HL-60 (cell line): ENCODE results near the gene FTO.

Experiments used
- DNase-seq, 2 experiments: peaks; one replicate each; pipeline ENCODE4 v3.0.0-alpha.2; 2010 to 2020; ENCODE audit warnings: low read depth in 1 of 2, low spot score in 1 of 2
- H3K27ac ChIP-seq: fragments of 250-450 bp; sonication (Bioruptor Pico); replicated peaks from 2 replicates; pipeline ENCODE4 v1.5.1; 2020; ENCODE audit warnings: mild to moderate bottlenecking, moderate library complexity
- H3K27me3 ChIP-seq: fragments of 250-450 bp; sonication (Bioruptor Pico); 2 replicates; pipeline ENCODE4 v1.5.1; 2021; ENCODE audit warnings: mild to moderate bottlenecking, moderate library complexity; ENCODE audit not compliant: insufficient read depth, poor library complexity, severe bottlenecking
- H3K4me3 ChIP-seq: replicated peaks from 2 replicates; pipeline ENCODE4 v1.5.1; 2011; ENCODE audit warnings: mild to moderate bottlenecking, control low read depth, low read length; ENCODE audit not compliant: insufficient read depth
- GABPA ChIP-seq: IDR thresholded peaks from 2 replicates; pipeline ENCODE4 v1.6.1; 2012; ENCODE audit warnings: low read depth
- POLR2AphosphoS5 ChIP-seq: IDR thresholded peaks from 2 replicates; pipeline ENCODE4 v1.6.1; 2012; ENCODE audit warnings: low read depth
- SPI1 ChIP-seq: IDR thresholded peaks from 2 replicates; pipeline ENCODE4 v1.6.1; 2012; ENCODE audit warnings: low read depth, mild to moderate bottlenecking, borderline replicate concordance
- TF ChIP-seq, protein P1 (sequence below): IDR thresholded peaks from 2 replicates; pipeline ENCODE4 v1.6.1; 2012; ENCODE audit warnings: low read depth; ENCODE audit not compliant: insufficient replicate concordance
- TF ChIP-seq, protein P2 (sequence below): IDR thresholded peaks from one replicate; pipeline ENCODE4 v1.5.1; 2011; ENCODE audit warnings: low read length, control low read depth, inconsistent platforms; ENCODE audit not compliant: insufficient read depth

FTO gene

DNA sequence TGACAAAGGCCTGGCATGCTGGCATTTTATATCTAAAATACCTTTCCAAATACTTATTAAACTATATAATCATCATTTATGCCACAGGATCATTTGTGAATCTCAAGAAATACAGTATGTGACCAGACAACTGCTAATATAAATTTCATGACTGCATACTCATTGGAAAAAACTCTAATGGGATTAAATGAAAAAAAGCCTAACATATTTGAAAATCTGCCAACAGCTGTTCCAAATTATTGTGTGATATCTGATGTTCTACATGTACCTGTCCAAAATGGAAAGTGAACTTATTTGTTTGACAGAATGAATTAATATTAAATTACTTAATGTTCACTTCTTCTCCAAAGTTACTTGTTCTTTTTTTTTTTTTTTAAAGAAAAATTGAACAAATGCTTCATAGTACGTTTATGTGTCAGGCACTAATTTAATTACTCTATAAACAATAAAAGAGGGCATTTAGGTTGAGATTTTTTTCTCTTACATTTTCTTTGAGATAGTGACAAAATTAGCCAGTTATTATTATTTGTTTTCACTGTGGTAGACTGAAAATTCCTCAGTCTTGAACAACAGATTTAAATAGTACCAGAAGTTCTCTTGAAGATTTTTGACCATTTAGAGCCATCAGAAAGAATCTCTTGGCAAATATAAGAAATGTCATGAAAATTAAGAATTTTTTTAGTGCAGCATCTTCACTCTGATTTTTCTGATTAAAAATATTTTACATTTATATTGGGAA lies 114.0 kb downstream of the FTO start:
- Histone ChIP-seq H3K27ac (no peak overlapping the region), H3K27me3 (no peaks in the 10 kb centered on the region), H3K4me3 (no peak overlapping the region)
- TF ChIP-seq, protein P1, sequence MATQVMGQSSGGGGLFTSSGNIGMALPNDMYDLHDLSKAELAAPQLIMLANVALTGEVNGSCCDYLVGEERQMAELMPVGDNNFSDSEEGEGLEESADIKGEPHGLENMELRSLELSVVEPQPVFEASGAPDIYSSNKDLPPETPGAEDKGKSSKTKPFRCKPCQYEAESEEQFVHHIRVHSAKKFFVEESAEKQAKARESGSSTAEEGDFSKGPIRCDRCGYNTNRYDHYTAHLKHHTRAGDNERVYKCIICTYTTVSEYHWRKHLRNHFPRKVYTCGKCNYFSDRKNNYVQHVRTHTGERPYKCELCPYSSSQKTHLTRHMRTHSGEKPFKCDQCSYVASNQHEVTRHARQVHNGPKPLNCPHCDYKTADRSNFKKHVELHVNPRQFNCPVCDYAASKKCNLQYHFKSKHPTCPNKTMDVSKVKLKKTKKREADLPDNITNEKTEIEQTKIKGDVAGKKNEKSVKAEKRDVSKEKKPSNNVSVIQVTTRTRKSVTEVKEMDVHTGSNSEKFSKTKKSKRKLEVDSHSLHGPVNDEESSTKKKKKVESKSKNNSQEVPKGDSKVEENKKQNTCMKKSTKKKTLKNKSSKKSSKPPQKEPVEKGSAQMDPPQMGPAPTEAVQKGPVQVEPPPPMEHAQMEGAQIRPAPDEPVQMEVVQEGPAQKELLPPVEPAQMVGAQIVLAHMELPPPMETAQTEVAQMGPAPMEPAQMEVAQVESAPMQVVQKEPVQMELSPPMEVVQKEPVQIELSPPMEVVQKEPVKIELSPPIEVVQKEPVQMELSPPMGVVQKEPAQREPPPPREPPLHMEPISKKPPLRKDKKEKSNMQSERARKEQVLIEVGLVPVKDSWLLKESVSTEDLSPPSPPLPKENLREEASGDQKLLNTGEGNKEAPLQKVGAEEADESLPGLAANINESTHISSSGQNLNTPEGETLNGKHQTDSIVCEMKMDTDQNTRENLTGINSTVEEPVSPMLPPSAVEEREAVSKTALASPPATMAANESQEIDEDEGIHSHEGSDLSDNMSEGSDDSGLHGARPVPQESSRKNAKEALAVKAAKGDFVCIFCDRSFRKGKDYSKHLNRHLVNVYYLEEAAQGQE, result no peak
- TF ChIP-seq POLR2AphosphoS5 (no peak), SPI1 (no peak), GABPA (no peak)
- no peak for DNase-seq

DNA sequence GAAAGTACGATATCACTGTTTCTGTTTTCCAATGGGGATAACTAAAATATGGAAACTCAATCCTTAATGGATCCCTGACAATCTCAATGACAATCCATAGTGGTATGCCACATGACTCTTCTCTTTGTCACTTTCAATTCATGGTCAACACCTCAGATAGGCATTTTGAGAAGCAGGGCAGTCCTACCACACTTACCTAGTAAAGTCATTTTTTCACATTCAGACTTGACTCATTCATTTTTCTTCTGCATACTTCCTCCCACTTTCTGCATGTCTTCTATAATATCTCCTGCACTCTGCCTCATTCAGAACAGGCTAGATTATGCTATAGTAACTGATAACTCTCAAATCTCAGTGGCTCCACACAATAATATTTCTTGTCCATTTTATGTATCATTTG lies 117.5 kb downstream of the FTO start:
- Histone ChIP-seq H3K27me3 (no peaks in the 10 kb centered on the region), H3K4me3 (no peak overlapping the region), H3K27ac (no peak overlapping the region)
- no peak for TF ChIP-seq POLR2AphosphoS5
- TF ChIP-seq SPI1, result no peak
- TF ChIP-seq, protein P1, result no peak
- TF ChIP-seq, protein P2, sequence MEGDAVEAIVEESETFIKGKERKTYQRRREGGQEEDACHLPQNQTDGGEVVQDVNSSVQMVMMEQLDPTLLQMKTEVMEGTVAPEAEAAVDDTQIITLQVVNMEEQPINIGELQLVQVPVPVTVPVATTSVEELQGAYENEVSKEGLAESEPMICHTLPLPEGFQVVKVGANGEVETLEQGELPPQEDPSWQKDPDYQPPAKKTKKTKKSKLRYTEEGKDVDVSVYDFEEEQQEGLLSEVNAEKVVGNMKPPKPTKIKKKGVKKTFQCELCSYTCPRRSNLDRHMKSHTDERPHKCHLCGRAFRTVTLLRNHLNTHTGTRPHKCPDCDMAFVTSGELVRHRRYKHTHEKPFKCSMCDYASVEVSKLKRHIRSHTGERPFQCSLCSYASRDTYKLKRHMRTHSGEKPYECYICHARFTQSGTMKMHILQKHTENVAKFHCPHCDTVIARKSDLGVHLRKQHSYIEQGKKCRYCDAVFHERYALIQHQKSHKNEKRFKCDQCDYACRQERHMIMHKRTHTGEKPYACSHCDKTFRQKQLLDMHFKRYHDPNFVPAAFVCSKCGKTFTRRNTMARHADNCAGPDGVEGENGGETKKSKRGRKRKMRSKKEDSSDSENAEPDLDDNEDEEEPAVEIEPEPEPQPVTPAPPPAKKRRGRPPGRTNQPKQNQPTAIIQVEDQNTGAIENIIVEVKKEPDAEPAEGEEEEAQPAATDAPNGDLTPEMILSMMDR, result no peak
- TF ChIP-seq GABPA, result no peak
- DNase-seq, result no peak

DNA sequence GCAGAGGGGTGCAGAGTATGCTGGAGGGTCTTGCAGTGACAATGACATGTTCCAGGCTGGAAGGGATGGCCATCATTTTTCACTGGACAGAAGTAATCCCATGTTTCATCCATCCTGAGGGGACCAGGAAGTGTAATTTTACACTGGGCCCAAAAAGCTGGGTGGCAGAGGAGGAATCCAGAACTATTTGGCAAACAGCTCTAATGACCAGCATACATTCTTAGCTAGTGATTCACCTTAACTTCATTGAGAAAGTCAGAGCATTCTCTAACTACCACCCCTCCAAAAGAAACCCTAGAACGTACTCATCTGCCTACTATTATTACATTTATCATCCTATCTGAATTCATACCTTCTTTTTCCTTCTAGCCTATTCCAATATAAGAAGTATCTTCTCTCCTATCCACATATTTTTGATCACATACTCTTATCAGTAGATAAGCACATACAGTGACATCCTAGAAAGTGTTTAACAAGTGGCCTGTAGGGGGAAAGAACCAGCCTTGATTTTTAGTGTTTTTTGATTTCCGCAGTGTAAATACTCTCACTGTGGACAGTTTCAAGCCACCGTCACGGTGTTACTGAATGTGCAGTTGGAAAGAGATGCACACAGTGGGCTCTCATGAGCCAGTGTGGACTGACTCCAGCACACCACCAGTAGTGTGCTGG lies 118.1 kb downstream of the FTO start:
- H3K4me3 ChIP-seq, result no peak overlapping the region

More for the DNA sequence above, 118.1 kb downstream of the FTO start:
- no peak overlapping the region for H3K27ac ChIP-seq
- TF ChIP-seq POLR2AphosphoS5 (no peak), SPI1 (no peak), GABPA (no peak)
- TF ChIP-seq, protein P2, result no peak
- TF ChIP-seq, protein P1, result no peak
- no peaks in the 10 kb centered on the region for H3K27me3 ChIP-seq
- DNase-seq, result no peak
